HG02588 (cell line): ENCODE measurements around the gene F10.

Experiments
- ATAC-seq: cut with Tn5 transposase; IDR thresholded peaks from one replicate; pipeline ENCODE4 v1.9.1; 2021; ENCODE audit warnings: mild to moderate bottlenecking, moderate library complexity; ENCODE audit not compliant: unreplicated experiment

F10 gene

DNA sequence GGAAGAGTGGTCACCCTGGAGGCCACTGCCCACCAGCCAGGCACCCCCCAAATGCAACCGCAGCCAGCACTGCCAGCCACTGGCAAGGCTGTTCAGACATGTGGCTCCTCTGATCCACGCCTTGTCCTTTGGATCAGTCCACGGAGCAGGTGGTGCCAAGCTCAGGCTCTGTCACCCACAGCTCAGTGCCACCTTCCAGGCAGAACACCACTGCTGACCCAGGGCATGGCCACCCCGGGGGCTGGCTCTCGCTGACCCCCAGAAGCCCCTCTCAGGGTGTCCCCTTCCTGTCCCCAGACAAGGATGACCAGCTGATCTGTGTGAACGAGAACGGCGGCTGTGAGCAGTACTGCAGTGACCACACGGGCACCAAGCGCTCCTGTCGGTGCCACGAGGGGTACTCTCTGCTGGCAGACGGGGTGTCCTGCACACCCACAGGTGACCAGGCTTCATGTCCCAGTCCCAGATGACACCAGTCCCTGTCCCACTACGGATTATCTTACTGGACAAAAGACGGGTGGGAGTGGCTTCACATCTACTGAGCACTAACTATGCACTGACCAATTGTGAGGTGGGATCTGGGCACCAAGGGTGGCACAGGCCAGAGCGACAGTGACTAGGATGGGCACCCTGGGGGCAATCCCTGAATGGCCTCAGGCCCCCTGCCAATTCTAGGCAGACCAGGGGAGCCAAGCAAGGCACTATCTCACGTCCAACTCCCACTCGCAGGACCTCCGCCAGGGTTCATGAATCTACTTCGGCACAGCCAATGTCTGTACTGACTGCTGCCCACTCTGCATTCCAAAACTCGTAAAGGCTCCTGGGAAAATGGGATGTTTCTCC is 7.0 kb upstream of the F10 start:
- no peak for ATAC-seq

- ATAC-seq: no peak
These were observed 6.3 kb upstream of the F10 start for GRCh38 chr13:113116206-113116800.

GRCh38 chr13:113116871-113117271 is 5.7 kb upstream of the F10 start:
- no peak for ATAC-seq

DNA sequence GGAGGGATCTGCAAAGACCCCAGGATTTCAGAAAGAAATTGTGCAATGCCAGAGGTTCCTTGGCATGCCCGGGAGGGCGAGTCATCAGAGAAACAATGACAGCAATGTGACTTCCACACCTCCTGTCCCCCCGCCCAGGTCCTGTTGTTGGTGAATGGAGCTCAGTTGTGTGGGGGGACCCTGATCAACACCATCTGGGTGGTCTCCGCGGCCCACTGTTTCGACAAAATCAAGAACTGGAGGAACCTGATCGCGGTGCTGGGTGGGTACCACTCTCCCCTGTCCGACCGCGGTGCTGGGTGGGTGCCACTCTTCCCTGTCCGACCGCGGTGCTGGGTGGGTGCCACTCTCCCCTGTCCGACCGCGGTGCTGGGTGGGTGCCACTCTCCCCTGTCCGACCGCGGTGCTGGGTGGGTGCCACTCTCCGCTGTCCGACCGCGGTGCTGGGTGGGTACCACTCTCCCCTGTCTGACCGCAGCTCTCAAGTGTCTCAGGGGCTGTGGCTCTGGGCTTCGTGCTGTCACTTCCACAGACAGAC is 5.2 kb upstream of the F10 start:
- no peak for ATAC-seq

GRCh38 chr13:113117911-113118260 is 4.7 kb upstream of the F10 start:
- ATAC-seq: no peak

DNA sequence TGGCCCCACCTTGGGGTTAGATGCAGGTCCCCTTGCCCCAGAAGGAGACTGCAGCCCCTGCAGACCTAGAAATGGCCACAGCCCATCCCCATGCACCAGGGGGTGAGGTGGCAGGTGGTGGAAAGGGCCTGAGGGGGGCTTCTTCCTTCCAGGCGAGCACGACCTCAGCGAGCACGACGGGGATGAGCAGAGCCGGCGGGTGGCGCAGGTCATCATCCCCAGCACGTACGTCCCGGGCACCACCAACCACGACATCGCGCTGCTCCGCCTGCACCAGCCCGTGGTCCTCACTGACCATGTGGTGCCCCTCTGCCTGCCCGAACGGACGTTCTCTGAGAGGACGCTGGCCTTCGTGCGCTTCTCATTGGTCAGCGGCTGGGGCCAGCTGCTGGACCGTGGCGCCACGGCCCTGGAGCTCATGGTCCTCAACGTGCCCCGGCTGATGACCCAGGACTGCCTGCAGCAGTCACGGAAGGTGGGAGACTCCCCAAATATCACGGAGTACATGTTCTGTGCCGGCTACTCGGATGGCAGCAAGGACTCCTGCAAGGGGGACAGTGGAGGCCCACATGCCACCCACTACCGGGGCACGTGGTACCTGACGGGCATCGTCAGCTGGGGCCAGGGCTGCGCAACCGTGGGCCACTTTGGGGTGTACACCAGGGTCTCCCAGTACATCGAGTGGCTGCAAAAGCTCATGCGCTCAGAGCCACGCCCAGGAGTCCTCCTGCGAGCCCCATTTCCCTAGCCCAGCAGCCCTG is 4.2 kb upstream of the F10 start:
- ATAC-seq: no peak

DNA sequence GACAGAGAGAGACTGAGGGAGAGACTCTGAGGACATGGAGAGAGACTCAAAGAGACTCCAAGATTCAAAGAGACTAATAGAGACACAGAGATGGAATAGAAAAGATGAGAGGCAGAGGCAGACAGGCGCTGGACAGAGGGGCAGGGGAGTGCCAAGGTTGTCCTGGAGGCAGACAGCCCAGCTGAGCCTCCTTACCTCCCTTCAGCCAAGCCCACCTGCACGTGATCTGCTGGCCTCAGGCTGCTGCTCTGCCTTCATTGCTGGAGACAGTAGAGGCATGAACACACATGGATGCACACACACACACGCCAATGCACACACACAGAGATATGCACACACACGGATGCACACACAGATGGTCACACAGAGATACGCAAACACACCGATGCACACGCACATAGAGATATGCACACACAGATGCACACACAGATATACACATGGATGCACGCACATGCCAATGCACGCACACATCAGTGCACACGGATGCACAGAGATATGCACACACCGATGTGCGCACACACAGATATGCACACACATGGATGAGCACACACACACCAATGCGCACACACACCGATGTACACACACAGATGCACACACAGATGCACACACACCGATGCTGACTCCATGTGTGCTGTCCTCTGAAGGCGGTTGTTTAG is 3.3 kb upstream of the F10 start:
- no peak for ATAC-seq

GRCh38 chr13:113119822-113120189 is 2.8 kb upstream of the F10 start:
- no peak for ATAC-seq

DNA sequence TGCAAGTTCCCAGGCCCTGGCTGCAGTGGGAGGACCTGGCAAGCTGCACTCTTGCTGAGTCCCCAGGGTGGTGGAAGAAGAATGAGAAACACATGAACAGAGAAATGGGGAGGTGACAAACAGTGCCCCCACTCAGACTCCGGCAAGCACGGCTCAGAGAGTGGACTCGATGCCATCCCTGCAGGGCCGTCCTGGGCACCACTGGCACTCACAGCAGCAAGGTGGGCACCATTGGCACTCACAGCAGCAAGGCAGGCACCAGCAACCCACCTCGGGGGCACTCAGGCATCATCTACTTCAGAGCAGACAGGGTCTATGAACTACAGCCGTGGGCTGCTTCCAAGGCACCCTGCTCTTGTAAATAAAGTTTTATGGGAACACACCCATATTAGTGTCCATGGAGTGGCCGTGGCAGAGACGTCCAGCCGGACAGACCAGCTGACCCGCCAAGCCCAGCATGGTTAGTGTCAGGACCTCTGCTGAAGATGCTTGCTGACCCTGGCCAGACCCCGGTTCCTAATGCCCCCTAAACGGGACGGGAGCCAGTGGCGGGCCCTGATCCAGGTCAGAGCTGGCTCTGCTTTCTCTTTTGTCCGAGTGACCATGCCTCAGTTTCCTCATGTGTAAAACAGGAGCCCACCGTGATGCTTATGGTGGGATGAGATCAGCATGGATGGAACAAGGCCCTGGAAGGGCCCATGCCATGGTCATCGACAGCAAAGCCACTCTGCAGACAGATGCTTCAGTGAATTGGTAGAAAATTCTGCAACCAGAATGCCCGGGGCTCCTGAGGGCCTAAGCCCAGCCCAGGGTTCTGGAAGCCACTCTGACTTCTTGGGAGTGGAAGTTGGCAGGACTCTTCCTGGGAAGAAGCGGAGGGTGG is 2.1 kb upstream of the F10 start:
- no peak for ATAC-seq

DNA sequence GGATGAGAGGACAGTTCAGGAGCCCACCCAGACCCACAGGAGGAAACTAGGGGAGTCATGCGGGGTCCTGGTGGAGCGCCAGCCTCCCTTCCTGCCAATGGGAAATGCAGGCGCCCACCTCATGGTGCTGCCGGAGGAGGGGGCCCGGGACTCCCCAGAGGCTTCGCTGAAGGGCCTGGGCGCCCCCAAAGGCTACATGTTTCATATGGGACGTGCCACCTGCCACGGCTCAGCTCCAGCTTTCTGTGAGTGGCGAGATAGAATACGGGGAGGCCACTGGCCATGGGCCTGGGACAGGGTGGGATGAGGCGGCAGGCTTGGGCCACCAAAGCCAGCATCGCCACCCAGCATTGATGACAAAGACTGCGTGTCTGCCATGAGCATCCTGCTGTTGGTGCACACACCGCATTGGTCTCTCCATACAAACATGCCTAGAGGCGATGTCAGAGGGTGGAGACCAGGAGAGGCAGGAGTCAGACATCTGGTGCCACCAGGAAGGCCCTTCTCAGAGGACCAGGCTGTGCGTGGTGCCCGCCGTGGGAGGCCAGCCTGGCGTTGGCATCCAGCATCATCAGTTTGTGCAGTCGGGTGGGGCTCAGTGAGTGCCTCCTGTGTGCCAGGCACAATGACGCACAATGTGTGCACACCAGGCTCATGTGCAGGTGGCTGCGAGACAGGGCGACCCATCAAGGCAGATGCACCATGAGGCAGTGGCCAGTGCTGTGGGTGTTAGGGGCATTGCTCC is 1.2 kb upstream of the F10 start:
- ATAC-seq: no peak

DNA sequence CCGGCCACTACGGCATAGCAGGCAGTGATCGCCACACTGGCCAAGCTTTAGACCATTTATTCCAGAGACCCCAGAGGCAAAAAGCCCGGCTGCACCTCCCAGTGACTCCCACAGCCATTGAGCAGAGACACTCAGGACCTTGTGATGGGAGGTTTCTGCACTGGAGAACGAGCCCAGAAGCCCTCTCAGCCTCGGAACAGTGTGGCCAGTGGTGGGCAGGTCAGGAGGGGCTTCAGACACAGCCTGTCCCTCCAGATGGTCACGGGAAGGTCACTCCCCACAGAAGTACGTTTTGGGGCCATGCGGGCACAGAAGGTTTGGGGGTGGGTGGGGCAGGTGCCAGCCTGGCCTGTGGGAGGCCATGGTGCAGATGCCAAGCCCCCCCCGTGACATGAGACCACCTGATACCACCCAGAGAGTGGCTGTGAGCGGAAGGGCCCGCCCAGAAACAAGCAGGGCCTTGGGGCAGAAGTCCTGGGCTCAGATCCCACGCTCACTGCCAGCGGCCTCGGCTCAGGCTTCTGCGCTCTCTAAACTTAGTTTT is 599 bp upstream of the F10 start:
- no peak for ATAC-seq

- no peak for ATAC-seq
These were observed 915 bp downstream of the F10 start for GRCh38 chr13:113123226-113124201.

GRCh38 chr13:113124211-113124970 is 1.8 kb downstream of the F10 start:
- ATAC-seq: no peak

DNA sequence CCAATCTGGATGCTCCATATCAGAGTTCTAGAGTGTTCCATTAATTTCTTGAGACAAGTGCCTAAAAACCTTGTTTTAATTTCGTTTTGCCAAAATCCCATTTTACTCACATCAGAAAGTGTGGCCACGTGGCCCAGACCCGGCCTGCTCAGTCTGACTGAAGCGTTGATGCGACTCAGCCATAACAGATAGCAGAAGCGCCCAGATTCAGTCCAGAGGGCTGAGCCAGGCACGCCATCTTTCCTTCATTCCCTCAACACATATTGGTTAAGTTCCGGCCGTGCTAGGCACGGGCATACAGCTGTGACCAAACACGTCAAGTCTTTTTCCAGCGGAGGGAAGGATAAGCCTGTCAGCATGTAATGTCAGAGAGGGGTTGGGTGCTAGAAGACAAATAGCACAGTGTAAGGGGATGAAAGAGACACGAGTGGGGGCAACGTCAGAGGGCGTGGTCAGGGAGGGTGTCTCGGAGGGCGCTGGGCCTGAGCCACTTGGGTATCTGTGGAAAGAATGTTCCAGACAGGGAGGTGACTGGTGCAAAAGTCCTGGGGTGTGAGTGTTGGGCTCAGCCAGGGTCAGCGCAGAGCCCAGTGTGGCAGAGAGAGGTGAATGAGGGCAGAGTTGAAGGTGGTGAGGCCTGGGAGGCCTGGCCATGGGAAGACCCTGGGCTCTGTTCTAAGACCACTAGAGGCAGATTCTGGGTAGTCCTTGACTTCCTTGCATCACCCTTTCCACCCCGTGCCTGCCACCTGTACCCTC is 3.1 kb downstream of the F10 start:
- no peak for ATAC-seq

DNA sequence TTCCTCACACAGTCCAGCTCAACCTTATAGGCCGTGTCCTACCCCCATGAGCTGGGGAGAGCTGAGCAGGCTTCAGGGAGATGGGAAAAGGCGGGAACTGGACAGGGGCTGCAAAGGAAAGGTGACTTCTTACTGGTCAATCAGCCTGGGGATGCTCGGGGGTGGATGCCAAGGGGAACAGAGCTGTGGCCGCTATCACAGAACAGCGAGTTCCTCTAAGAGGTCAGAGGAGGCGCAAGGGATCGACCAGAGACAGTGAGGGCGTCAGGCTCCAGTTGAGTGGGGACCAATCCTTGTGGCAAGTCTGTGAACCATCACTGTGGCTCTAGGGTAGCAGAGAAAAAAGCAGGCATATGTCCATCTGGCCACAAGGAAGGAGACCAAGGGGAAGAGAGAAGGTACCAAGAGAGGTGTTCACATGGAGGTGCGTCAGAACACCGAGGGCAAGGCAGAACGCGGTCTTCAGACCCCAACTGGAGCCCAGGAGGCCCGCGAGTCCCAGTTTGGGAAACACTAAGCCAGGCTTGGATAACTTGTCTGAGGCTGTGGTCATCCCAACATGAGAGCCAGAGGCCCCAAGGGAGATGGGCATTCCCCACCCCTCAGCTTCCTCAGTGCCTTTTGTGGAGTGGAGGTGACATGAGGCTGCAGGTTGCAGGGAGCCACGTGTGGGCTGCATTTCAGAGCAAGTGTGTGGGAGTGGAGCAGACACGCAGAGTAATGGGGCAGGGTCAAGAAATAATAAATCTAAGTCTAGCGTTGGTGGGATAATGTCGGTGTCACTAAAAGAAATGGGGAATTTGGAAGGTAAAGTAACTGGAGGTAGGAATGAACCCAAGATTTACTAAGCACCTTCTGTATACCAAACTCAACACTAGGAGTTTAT is 3.9 kb downstream of the F10 start:
- no peak for ATAC-seq

DNA sequence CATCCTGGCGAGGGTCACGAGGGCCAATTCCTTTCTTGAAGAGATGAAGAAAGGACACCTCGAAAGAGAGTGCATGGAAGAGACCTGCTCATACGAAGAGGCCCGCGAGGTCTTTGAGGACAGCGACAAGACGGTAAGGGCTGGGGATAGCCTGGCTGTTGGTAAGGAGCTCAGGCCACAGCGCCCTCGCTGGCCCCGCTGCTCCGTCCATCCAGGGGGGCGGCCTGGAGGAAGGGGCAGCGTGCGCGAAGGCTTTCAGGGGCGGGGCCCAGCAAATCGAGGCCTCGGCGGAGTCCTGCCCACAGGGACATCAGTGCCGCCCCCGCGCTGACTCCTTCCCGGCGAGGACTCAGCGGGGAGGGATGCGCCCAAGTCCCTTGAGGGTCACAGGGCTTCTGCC is 6.9 kb downstream of the F10 start:
- no peak for ATAC-seq
